GM18907 (cell line): ENCODE measurements around the gene LCNL1.
A peak's percentile ranks its signal among the peaks of the same experiment; 100 is the strongest.
"Not testable (repeated sequence)": the region's sequence is repeated elsewhere in the genome, so short reads cannot be mapped to it uniquely, and the experiment has no call there.

Experiments
- ATAC-seq: cut with Tn5 transposase; IDR thresholded peaks from one replicate; pipeline ENCODE4 v1.9.1; 2021; ENCODE audit warnings: mild to moderate bottlenecking, moderate library complexity; ENCODE audit not compliant: unreplicated experiment

LCNL1 gene

GRCh38 chr9:137021568-137021978 lies 38.8 kb downstream of the LCNL1 start:
- no peak for ATAC-seq

GRCh38 chr9:137021979-137022661 lies 39.3 kb downstream of the LCNL1 start:
- ATAC-seq = no peak

GRCh38 chr9:137022662-137023008 lies 39.8 kb downstream of the LCNL1 start:
- ATAC-seq = no peak

- no peak for ATAC-seq
Observed at GRCh38 chr9:137023157-137023556, 40.4 kb downstream of the LCNL1 start.

- ATAC-seq = no peak
Observed at GRCh38 chr9:137023583-137023991, 40.8 kb downstream of the LCNL1 start.

GRCh38 chr9:137025517-137025966 lies 42.7 kb downstream of the LCNL1 start:
- ATAC-seq = no peak

- ATAC-seq = no peak
Observed at GRCh38 chr9:137026384-137026783, 43.6 kb downstream of the LCNL1 start.

- ATAC-seq = no peak
Observed at GRCh38 chr9:137026828-137027227, 44.0 kb downstream of the LCNL1 start.

- ATAC-seq = no peak
Observed at GRCh38 chr9:137027369-137028262, 44.8 kb downstream of the LCNL1 start, which contains the start of gene ABCA2. Gene ABCA2, minus strand, starts transcription at chr9:137028237. Its CDS starts 97 bp downstream, at chr9:137028140.

- peak; percentile 35 for ATAC-seq
Observed at GRCh38 chr9:137028263-137029057, 45.7 kb downstream of the LCNL1 start.

GRCh38 chr9:137029058-137029936 lies 46.5 kb downstream of the LCNL1 start:
- peak; percentile 41 for ATAC-seq

- ATAC-seq = no peak
Observed at GRCh38 chr9:137030006-137030405, 47.2 kb downstream of the LCNL1 start.

- ATAC-seq = no peak
Observed at GRCh38 chr9:137030538-137031527, 48.0 kb downstream of the LCNL1 start.

GRCh38 chr9:137031904-137032640 lies 49.3 kb downstream of the LCNL1 start, which contains the start of gene FUT7:
Gene FUT7, minus strand, starts transcription at chr9:137032088. Its CDS starts 97 bp downstream, at chr9:137031991.
- no peak for ATAC-seq

- ATAC-seq = no peak
Observed at GRCh38 chr9:137032858-137033257, 50.1 kb downstream of the LCNL1 start.

GRCh38 chr9:137033481-137033880 lies 50.7 kb downstream of the LCNL1 start:
- not testable (repeated sequence) for ATAC-seq

- no peak for ATAC-seq
Observed at GRCh38 chr9:137034039-137034708, 51.4 kb downstream of the LCNL1 start.
